Left ventricle myocardium inferior (tissue), 1 donor: Measurements from ENCODE around the gene CDHR4. TPM values are rescaled to one million over a fixed set of nuclear protein-coding genes. Genes with fewer than 3 reads are reported as not detected.

Experiments
- DNase-seq: peaks from one replicate; pipeline ENCODE4 v3.0.0-alpha.2; 2020
- H3K27ac ChIP-seq: fragments of 200-600 bp; replicated peaks from 2 replicates; pipeline ENCODE4 v1.8.0; 2021
- H3K27me3 ChIP-seq: fragments of 200-600 bp; 2 replicates; pipeline ENCODE4 v1.8.0; 2021; ENCODE audit warnings: low read depth
- H3K36me3 ChIP-seq: fragments of 200-600 bp; 2 replicates; pipeline ENCODE4 v1.8.0; 2021
- H3K4me1 ChIP-seq: fragments of 200-600 bp; 2 replicates; pipeline ENCODE4 v1.8.0; 2021
- H3K4me3 ChIP-seq: fragments of 200-600 bp; 2 replicates; pipeline ENCODE4 v1.8.0; 2021; ENCODE audit warnings: mild to moderate bottlenecking, moderate library complexity
- H3K9me3 ChIP-seq: fragments of 200-600 bp; replicated peaks from 2 replicates; pipeline ENCODE4 v1.8.0; 2021
- intact Hi-C: fragments of 100-400 bp; cut with micrococcal nuclease; formaldehyde crosslinking; loops from one replicate; pipeline ENCODE4 v1.11.0; 2022
- total RNA-seq: library from RNA; stranded (reverse); fragmentation: NEBNext Ultra II Directional; extraction: Animal tissue kit (Norgen Biotek cat#: 25700); gene quantifications from one replicate; pipeline ENCODE4 v1.2.1, GENCODE V29; 2021
- TF ChIP-seq, protein P1 (sequence below): fragments of 200-600 bp; IDR thresholded peaks from 2 replicates; pipeline ENCODE4 v1.8.0; 2021; ENCODE audit warnings: antibody characterized with exemption, mild to moderate bottlenecking, borderline replicate concordance
- donor health status: DM: no; HTN: yes; CAD: no; lungs with severe emphysema.

Gene CDHR4
- total RNA-seq, 1 donor from 2014 or later: not detected

DNA sequence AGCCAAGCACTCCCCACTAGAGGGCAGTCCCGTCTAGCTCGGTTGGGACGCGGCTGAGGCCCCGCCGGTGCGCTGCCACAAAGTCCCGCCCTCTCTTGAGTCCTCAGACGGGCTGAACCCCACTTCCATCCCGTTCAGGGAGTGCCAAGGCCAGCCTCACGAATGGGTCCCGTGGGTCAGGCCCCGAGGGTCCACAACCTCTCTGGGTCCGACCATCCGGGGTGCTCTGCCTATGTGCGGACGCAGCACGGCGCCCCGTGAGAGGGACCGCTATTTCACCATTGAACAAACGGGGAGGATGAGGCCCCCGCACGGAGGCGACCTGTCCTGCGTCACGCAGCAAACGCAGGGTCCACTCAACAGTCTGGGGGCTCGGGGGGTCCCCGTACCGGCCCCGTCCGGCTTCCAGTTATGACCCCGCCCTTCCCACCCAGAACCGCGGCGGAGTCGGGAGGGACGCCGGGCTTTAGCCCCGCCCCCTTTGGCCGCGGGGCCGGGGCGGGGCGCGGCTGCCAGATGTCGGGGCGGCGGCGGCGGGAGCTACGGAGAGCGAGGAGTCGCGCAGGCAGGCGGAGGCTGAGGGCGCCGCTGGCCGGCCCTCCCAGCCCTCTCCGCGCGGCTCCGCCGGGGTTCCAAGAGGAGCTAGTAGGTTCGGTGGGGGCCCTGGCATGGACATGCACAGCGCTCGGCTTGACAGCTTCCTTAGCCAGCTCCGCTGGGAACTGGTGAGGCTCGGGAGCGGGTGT, 3.2 kb upstream of the CDHR4 start, which contains the start of gene INKA1:
TSS of gene INKA1 (plus strand) at position 543 of the 746 bp plus-strand sequence. CDS start at position 675, 132 bp downstream.
- H3K36me3 ChIP-seq: no peaks in the 10 kb centered on the region
- intact Hi-C loops: loop anchor here (5.0 kb wide), 1 partner anchor 39 kb away; no protein-coding TSS in a partner anchor
- H3K27me3 ChIP-seq: no peaks in the 10 kb centered on the region
- peak within 1 kb of the TSS; percentile 91 for H3K4me3 ChIP-seq
- H3K4me1 ChIP-seq: peaks cover 56% of the 10 kb centered on the region
- peak; percentile 90 for DNase-seq
- H3K9me3 ChIP-seq: no peaks in the 10 kb centered on the region
- TF ChIP-seq, protein P1, sequence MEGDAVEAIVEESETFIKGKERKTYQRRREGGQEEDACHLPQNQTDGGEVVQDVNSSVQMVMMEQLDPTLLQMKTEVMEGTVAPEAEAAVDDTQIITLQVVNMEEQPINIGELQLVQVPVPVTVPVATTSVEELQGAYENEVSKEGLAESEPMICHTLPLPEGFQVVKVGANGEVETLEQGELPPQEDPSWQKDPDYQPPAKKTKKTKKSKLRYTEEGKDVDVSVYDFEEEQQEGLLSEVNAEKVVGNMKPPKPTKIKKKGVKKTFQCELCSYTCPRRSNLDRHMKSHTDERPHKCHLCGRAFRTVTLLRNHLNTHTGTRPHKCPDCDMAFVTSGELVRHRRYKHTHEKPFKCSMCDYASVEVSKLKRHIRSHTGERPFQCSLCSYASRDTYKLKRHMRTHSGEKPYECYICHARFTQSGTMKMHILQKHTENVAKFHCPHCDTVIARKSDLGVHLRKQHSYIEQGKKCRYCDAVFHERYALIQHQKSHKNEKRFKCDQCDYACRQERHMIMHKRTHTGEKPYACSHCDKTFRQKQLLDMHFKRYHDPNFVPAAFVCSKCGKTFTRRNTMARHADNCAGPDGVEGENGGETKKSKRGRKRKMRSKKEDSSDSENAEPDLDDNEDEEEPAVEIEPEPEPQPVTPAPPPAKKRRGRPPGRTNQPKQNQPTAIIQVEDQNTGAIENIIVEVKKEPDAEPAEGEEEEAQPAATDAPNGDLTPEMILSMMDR: peak; percentile 93
- peak within 1 kb of the TSS; percentile 99 for H3K27ac ChIP-seq

DNA sequence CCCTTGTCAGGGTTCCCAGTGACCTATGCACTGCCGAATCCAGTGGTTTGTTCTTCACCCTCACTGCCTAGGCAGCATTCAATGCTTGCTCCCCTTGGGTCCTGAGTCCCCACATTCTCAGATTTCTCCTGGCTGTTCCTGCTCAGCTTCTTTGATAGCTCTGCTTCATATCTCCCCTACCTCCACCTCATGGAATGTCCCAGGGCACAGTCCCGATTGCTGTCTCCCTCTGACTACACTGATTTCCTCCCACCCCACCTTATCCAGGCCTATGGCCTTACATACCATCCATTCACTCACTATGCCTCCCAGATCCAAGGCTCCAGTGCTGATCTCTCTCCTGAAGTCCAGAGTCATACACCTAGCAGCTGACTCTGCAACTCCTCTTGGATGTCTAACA, 1.5 kb upstream of the CDHR4 start:
- DNase-seq: no peak
- H3K4me3 ChIP-seq: no peak overlapping the region
- H3K27me3 ChIP-seq: no peaks in the 10 kb centered on the region
- no peaks in the 10 kb centered on the region for H3K9me3 ChIP-seq
- peaks cover 38% of the 10 kb centered on the region for H3K4me1 ChIP-seq
- TF ChIP-seq, protein P1: no peak
- no peaks in the 10 kb centered on the region for H3K36me3 ChIP-seq
- H3K27ac ChIP-seq: no peak overlapping the region
- intact Hi-C loops: loop anchor here (5.0 kb wide), 1 partner anchor 41 kb away; no protein-coding TSS in a partner anchor

DNA sequence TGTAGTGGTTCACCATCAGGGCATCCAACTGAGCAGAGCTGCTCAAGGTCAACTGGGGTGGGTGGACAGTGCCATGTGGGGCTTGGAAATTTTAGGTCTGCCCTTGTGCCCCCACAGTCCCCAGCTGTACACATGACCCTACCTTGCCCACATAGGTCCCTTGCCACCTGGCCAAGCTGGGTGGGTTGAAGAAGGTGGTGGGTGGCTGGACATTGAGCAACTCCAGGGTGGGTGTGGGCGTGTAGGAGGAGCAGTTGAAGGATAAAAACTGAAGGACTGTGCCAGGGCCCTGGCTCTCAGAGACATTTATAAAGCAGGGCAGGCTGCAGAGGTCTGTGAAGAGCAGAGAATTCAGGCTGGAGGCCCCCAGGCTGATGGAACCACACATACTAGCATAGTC, 568 bp downstream of the CDHR4 start:
- TF ChIP-seq, protein P1: no peak
- no peak for DNase-seq
- intact Hi-C loops: no loop called here
- H3K9me3 ChIP-seq: no peaks in the 10 kb centered on the region
- no peaks in the 10 kb centered on the region for H3K27me3 ChIP-seq
- no peaks in the 10 kb centered on the region for H3K36me3 ChIP-seq
- H3K4me3 ChIP-seq: no peak overlapping the region
- no peak overlapping the region for H3K27ac ChIP-seq
- H3K4me1 ChIP-seq: peaks cover 18% of the 10 kb centered on the region

DNA sequence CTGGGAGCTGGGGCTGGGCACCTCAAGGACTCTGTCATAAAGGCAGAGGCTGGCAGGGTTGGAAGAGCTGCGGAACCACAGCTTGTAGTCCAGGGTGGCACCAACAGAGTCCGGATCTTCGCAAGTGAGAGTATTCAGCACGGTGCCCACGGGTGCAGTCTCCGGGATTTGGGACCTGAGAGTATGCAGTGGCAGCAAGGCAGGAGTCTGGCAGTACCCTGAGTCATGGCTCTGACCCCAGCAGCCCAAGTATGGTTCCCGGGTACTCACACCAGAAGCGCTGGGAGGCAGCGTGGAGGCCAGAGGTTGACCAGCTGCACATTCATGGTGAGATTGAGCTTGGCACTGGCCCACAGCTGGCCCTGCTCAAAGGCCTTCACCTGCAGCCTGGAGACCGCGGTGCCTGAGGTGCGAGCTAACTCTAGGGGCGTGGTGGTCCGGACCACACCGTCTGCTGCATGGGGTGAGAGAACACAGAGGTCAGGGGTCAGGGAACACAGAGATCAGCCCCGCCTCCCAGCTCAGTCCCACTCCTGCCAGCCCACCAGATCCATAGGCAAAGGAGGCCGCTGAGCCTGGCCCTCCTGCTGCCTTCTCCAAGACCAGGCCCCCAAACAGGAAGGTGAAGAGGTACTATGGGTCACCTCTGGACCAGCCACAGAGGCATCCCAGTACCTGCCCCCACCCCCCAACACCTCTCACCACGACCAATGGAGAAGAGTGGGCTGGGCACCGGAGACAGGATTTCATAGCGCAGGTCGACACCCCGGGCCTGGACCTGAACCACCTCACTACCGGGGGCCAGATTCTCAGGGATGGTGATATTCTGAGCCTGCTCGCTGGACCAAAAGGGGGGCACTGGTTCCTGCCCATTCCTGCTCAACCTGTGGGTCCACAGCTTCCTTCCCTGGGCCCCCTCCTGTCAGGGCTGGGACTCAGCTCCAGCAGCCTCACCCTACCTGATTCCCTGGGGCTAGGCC, 4.5 kb downstream of the CDHR4 start:
- Histone ChIP-seq H3K4me1 (no peaks in the 10 kb centered on the region), H3K27ac (no peak overlapping the region), H3K4me3 (no peak overlapping the region), H3K27me3 (no peaks in the 10 kb centered on the region), H3K9me3 (no peaks in the 10 kb centered on the region), H3K36me3 (no peaks in the 10 kb centered on the region)
- peak; percentile 15 for DNase-seq
- intact Hi-C loops: no loop called here
- TF ChIP-seq, protein P1: no peak

DNA sequence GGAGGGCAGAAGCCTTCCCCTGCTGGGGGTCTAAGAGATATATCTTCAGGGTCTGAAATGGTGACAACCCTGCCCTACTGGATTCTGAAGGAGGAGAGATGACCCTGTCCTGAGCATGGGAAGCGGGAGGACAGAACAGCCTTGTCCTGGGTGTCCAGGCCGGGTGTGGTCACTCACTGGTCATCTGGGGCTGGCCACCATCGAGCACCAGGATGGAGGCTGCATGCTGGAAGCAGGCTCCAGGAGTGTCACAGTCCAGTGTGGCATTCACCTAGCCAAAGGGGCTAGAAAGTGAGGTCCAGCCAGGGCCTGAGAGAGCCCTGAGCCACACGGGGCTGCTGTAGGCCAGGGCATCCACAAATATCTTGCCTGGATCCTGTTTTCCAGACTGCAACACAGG, 5.2 kb downstream of the CDHR4 start:
- Histone ChIP-seq H3K27ac (no peak overlapping the region), H3K4me3 (no peak overlapping the region), H3K36me3 (no peaks in the 10 kb centered on the region), H3K27me3 (no peaks in the 10 kb centered on the region), H3K9me3 (no peaks in the 10 kb centered on the region), H3K4me1 (no peaks in the 10 kb centered on the region)
- peak; percentile 8 for DNase-seq
- intact Hi-C loops: no loop called here
- TF ChIP-seq, protein P1: no peak
